ENCODE results near the gene IRAK3.
"Not testable (repeated sequence)": the region's sequence is repeated elsewhere in the genome, so short reads cannot be mapped to it uniquely, and the experiment has no call there.

The IRAK3 gene

GRCh38 chr12:66174391-66175325, 14.4 kb upstream of the IRAK3 start:
- DNase-seq = not testable (repeated sequence)

GRCh38 chr12:66176105-66176900, 12.7 kb upstream of the IRAK3 start:
- no peak for DNase-seq

DNA sequence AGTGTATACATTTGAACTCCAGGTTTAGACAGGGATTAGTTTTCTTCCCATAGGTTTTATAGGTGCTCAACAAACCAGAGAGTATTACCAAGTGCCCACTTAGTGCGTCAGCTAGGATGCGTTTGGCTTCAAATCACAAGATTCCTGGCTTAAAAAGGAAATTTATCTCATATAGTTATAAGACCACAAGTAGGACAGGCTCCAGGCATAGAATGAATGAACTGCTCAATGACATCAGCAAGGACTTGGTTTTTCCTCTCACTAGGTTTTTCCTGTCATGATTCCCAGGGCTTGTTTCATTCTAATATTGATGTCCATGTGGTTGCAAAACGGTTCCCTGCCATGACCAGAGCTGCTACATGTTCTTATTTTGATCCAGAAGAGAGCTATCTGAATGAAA, 6.1 kb upstream of the IRAK3 start:
- DNase-seq = no peak

GRCh38 chr12:66184822-66185221, 4.2 kb upstream of the IRAK3 start:
- not testable (repeated sequence) for DNase-seq

GRCh38 chr12:66187036-66187435, 2.0 kb upstream of the IRAK3 start:
- DNase-seq = no peak

GRCh38 chr12:66187821-66188220, 1.2 kb upstream of the IRAK3 start:
- DNase-seq = no peak

DNA sequence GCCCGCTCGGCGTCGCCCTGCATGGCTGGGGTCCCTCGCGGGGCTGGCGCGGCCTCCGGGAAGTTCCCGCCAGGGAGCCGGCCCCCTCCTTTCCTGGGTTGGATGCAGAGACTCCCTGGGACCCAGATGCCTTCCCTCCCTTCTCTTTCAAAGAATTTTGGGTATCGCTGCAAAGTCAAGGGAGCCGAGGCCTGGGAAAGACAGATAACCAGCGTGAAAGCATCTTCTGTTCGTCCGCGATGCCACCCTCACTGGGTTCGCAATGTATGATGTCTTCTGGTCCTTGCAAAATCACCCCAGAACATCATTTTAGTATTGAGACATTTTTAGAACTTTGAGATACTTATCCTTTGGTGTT, 451 bp downstream of the IRAK3 start:
- DNase-seq = no peak

GRCh38 chr12:66189889-66190288, 875 bp downstream of the IRAK3 start:
- DNase-seq = no peak

- DNase-seq = no peak
Observed at GRCh38 chr12:66190519-66191370, 1.7 kb downstream of the IRAK3 start.

- DNase-seq = no peak
Observed at GRCh38 chr12:66191547-66192126, 2.6 kb downstream of the IRAK3 start.

GRCh38 chr12:66194122-66194521, 5.1 kb downstream of the IRAK3 start:
- DNase-seq = no peak

DNA sequence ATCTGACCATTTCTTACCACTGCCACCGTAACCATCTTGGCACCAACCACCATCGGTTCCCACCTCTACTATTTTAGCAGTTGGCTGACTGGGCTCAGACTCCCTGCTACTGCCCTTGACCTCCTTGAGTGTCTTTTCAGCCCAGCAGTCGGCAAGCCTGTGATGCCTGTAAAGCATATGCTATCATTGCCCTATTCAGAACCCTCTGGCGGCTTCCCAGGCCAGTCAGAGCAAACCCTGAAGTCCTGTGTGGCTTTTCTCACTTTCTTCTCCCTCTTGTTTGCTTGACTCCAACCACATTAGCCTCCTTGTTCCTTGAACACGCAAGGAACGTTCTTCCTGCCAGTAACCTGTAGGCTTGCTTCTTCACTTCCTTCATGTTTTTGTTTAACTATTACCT, 6.2 kb downstream of the IRAK3 start:
- no peak for DNase-seq

GRCh38 chr12:66196806-66197205, 7.8 kb downstream of the IRAK3 start:
- DNase-seq = no peak

GRCh38 chr12:66197495-66197921, 8.5 kb downstream of the IRAK3 start:
- no peak for DNase-seq

- no peak for DNase-seq
Observed at GRCh38 chr12:66199141-66199540, 10.1 kb downstream of the IRAK3 start.

DNA sequence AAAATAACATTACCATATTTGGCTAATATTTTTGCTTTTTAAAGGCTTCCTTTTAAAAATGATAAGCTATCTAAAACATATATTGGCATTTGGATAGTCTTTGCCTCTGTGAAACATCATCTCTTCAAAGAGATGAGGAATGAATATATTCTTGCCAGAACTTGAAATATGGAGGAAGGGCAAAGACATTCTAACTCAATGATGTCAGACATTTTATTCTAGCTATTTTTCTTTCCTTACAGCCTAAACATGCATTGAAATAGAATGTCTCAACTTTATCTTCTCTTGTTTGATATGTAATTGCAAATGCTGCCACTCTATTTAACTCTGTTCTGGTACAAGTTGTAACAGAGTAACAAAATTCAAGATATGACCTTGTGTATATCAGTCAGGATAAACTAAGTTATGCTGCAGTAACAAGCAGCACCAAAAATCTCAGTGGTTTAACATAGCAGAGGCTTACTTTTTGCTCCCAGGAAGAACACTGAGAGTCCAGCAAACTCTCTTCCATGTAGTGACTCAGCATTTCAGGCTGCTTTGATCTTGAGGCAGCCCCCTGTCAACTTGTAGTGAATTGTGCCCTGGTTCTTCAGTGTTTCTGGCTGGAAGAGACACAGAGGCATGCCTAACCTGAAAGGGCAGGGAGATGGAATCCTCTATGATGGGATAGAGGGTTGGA, 11.0 kb downstream of the IRAK3 start:
- DNase-seq = no peak

GRCh38 chr12:66203820-66204219, 14.8 kb downstream of the IRAK3 start:
- DNase-seq = no peak

GRCh38 chr12:66206141-66206540, 17.1 kb downstream of the IRAK3 start:
- DNase-seq = no peak

GRCh38 chr12:66210840-66211239, 21.8 kb downstream of the IRAK3 start:
- DNase-seq = no peak

GRCh38 chr12:66211573-66211972, 22.6 kb downstream of the IRAK3 start:
- DNase-seq = not testable (repeated sequence)

DNA sequence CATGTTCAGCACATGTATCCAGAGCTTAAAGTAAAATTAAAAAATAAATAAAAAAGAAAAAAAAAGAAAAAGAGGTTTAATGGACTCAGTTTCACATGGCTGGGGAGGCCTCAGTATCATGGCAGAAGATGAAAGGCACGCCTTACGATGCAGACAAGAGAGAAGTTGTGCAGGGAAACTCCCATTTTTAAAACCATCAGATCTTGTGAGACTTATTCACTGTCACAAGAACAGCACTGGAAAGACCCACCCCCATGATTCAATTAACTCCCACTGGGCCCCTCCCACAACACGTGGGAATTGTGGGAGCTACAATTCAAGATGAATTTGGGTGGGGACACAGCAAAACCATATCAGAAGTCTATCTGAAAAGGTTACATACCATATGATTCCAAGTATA, 24.0 kb downstream of the IRAK3 start:
- not testable (repeated sequence) for DNase-seq

GRCh38 chr12:66217342-66217917, 28.4 kb downstream of the IRAK3 start:
- no peak for DNase-seq

All from activated T-cell treated with anti-CD3 and anti-CD28 coated beads, Interleukin-2, amount 50 U/mL, for 48 hours (primary cell).